ENCODE measurements around the gene ADARB2.

ADARB2 gene

GRCh38 chr10:1596482-1597099, 140.7 kb downstream of the ADARB2 start:
- no peak overlapping the region for H3K4me3 Mint-ChIP-seq
- no peak for DNase-seq (ENCODE audit: low spot score in 2 of 2)
- ATAC-seq (ENCODE audit: low read depth) = no peak
- H3K4me1 Mint-ChIP-seq = peaks cover 3% of the 10 kb centered on the region
- H3K27me3 Mint-ChIP-seq = peaks cover 9% of the 10 kb centered on the region
- H3K27ac Mint-ChIP-seq = no peak overlapping the region
- no peaks in the 10 kb centered on the region for H3K9me3 Mint-ChIP-seq
- H3K36me3 Mint-ChIP-seq = no peaks in the 10 kb centered on the region

GRCh38 chr10:1595726-1596125, 141.6 kb downstream of the ADARB2 start:
- no peak for DNase-seq (ENCODE audit: low spot score in 2 of 2)
- Mint-ChIP-seq H3K4me1 (peaks cover 3% of the 10 kb centered on the region), H3K4me3 (no peak overlapping the region), H3K27me3 (peaks cover 9% of the 10 kb centered on the region), H3K27ac (no peak overlapping the region), H3K9me3 (no peaks in the 10 kb centered on the region), H3K36me3 (no peaks in the 10 kb centered on the region)
- no peak for ATAC-seq (ENCODE audit: low read depth)

DNA sequence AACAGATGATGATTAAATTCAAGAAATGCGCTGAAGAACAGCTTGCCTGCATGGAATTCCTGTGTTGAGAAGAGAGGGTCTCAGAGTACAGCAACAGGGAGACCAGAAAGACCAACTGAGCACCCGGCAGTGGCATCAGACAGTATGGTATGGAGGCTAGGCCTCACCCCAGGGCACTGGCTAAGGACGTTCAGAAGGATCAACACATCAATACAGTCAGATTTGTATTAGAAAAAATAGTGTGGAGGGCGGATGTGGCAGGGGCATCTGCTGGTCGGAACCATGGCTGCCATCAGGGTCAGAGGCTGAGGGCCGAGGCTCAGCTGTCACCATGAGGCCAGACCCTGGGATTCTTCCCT, 142.1 kb downstream of the ADARB2 start:
- no peaks in the 10 kb centered on the region for H3K9me3 Mint-ChIP-seq
- ATAC-seq (ENCODE audit: low read depth) (no peak), DNase-seq (ENCODE audit: low spot score in 2 of 2) (no peak)
- H3K27me3 Mint-ChIP-seq = peaks cover 9% of the 10 kb centered on the region
- peaks cover 6% of the 10 kb centered on the region for H3K4me1 Mint-ChIP-seq
- H3K27ac Mint-ChIP-seq = no peak overlapping the region
- no peak overlapping the region for H3K4me3 Mint-ChIP-seq
- no peaks in the 10 kb centered on the region for H3K36me3 Mint-ChIP-seq

DNA sequence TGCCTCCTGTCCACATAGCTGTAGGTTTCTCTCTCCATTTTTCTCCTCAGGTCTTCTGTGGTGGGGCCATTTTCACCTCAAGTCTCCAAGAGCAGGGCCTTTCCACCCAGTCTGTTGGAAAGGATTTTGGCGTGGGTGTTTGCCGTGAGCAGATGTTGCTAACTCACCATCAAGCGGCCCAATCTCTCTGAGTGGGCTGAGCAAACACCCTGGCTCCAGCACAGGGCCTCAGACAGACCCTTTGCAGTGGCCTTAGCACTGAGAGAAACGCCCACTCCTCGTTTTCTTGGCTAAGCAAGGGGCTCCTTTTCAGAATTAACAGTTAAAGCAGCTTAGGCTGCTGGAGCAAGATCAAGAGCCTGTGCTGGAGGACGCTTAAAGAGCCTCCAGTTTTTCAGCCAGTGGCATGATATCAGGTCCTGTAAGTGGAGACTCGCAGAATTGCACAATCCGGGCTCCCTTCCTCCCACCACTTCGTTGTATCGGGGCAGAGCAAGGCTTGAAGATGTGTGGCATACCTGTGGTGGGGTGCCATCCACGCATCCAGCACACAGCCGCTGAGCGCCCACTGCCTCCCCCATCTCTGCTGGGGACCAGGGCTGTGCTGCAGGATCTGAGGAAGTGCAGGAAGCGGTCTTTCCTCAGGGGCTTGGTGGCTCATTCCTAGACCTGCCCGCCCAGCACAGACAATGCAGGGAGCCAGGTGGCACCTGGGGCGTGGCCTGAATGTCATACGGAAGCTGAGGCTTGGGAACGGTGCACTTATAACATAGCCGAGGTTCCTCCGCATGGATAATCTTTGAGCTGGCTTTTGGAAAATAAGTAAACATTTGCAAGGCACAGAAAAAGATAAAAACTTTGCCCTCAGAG, 142.7 kb downstream of the ADARB2 start:
- H3K27ac Mint-ChIP-seq = no peak overlapping the region
- H3K9me3 Mint-ChIP-seq = no peaks in the 10 kb centered on the region
- H3K27me3 Mint-ChIP-seq = peaks cover 9% of the 10 kb centered on the region
- no peak for ATAC-seq (ENCODE audit: low read depth)
- H3K4me3 Mint-ChIP-seq = no peak overlapping the region
- H3K4me1 Mint-ChIP-seq = peaks cover 6% of the 10 kb centered on the region
- H3K36me3 Mint-ChIP-seq = no peaks in the 10 kb centered on the region
- DNase-seq (ENCODE audit: low spot score in 2 of 2) = no peak

DNA sequence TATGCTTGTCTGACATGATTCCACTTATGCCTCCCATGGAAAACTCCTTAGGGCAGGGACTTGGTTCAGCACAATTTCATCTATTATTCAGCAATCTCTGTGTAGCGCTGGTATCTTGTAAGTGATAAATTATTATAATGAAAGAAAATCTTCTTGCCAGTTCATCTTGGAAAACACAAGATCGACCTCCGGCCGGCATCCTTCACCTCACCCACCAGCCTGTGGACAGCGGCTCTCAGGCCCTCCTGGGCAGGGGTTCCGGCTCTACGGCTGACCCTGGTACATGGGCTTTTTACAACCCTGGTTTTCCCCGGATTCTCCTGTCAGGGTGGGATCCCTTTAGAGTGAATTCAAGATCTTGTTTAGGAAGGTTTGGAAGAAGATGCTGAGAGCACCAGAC, 145.6 kb downstream of the ADARB2 start:
- no peak for DNase-seq (ENCODE audit: low spot score in 2 of 2)
- no peak for ATAC-seq (ENCODE audit: low read depth)
- no peak overlapping the region for H3K4me3 Mint-ChIP-seq
- H3K27me3 Mint-ChIP-seq = peaks cover 7% of the 10 kb centered on the region
- H3K9me3 Mint-ChIP-seq = peaks cover 5% of the 10 kb centered on the region
- H3K36me3 Mint-ChIP-seq = peaks cover 3% of the 10 kb centered on the region
- H3K27ac Mint-ChIP-seq = no peak overlapping the region
- peaks cover 6% of the 10 kb centered on the region for H3K4me1 Mint-ChIP-seq

GRCh38 chr10:1591045-1591444, 146.3 kb downstream of the ADARB2 start:
- H3K27ac Mint-ChIP-seq = no peak overlapping the region
- peaks cover 3% of the 10 kb centered on the region for H3K36me3 Mint-ChIP-seq
- no peak overlapping the region for H3K4me3 Mint-ChIP-seq
- peaks cover 6% of the 10 kb centered on the region for H3K4me1 Mint-ChIP-seq
- peaks cover 7% of the 10 kb centered on the region for H3K27me3 Mint-ChIP-seq
- DNase-seq (ENCODE audit: low spot score in 2 of 2) (no peak), ATAC-seq (ENCODE audit: low read depth) (no peak)
- H3K9me3 Mint-ChIP-seq = peaks cover 5% of the 10 kb centered on the region

- Mint-ChIP-seq H3K9me3 (peaks cover 5% of the 10 kb centered on the region), H3K27me3 (peaks cover 6% of the 10 kb centered on the region), H3K27ac (no peak overlapping the region), H3K36me3 (peaks cover 3% of the 10 kb centered on the region), H3K4me1 (peaks cover 6% of the 10 kb centered on the region), H3K4me3 (no peak overlapping the region)
- DNase-seq (ENCODE audit: low spot score in 2 of 2) (no peak), ATAC-seq (ENCODE audit: low read depth) (no peak)
Observed at GRCh38 chr10:1589257-1589656, 148.1 kb downstream of the ADARB2 start.

- Mint-ChIP-seq H3K4me3 (no peak overlapping the region), H3K9me3 (peaks cover 2% of the 10 kb centered on the region), H3K27me3 (no peaks in the 10 kb centered on the region), H3K36me3 (no peaks in the 10 kb centered on the region), H3K27ac (no peak overlapping the region), H3K4me1 (peaks cover 13% of the 10 kb centered on the region)
- DNase-seq (ENCODE audit: low spot score in 2 of 2) = no peak
- ATAC-seq (ENCODE audit: low read depth) = no peak
Observed at GRCh38 chr10:1582739-1583138, 154.6 kb downstream of the ADARB2 start.

- H3K4me1 Mint-ChIP-seq = peaks cover 27% of the 10 kb centered on the region
- no peak overlapping the region for H3K4me3 Mint-ChIP-seq
- ATAC-seq (ENCODE audit: low read depth) (no peak), DNase-seq (ENCODE audit: low spot score in 2 of 2) (no peak)
- H3K9me3 Mint-ChIP-seq = no peaks in the 10 kb centered on the region
- H3K27ac Mint-ChIP-seq = no peak overlapping the region
- H3K27me3 Mint-ChIP-seq = no peaks in the 10 kb centered on the region
- no peaks in the 10 kb centered on the region for H3K36me3 Mint-ChIP-seq
Observed at GRCh38 chr10:1581189-1581588, 156.1 kb downstream of the ADARB2 start.

DNA sequence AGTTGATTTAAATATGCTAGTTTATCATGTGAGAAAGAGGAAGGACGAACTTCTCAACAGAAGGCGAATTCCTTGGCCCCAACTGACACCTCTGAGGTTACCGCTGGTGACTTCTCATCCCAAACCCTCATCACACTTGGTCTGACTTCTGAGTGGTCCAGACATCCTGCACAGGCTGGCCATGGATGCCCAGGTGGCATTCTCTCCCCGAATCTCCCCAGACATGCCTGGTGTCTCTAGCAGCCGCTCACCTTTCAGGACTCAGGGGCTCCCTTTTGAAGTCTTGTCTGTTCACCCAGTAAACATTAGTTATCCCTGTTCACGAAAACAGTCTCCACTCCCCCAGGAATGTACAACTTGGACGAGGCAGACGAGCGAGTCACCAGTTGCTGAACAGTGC, 157.7 kb downstream of the ADARB2 start:
- Mint-ChIP-seq H3K27me3 (peaks cover 2% of the 10 kb centered on the region), H3K4me1 (peaks cover 37% of the 10 kb centered on the region), H3K36me3 (no peaks in the 10 kb centered on the region), H3K27ac (no peak overlapping the region), H3K9me3 (no peaks in the 10 kb centered on the region), H3K4me3 (no peak overlapping the region)
- peak; percentile 27 for ATAC-seq (ENCODE audit: low read depth)
- no peak for DNase-seq (ENCODE audit: low spot score in 2 of 2)

DNA sequence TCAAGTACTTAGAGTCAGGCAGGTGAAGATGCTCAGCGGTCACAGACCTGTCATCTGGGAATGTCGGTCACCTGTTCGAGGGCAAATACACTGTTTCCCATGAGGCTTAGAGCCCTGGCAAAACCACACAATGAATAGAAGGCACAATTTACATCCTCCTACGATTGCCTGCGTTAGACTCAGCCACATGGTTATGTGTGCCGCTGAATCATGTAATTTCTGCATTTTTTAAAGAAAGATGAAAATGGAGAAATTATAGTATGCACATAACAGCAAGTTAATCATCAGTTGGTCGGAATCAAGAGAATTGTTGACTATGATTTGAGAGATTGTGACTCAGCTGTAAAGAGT, 158.2 kb downstream of the ADARB2 start:
- H3K36me3 Mint-ChIP-seq = no peaks in the 10 kb centered on the region
- DNase-seq (ENCODE audit: low spot score in 2 of 2) = no peak
- ATAC-seq (ENCODE audit: low read depth) = no peak

GRCh38 chr10:1578392-1579140, 158.8 kb downstream of the ADARB2 start:
- peaks cover 41% of the 10 kb centered on the region for H3K4me1 Mint-ChIP-seq
- H3K9me3 Mint-ChIP-seq = no peaks in the 10 kb centered on the region
- ATAC-seq (ENCODE audit: low read depth) (no peak), DNase-seq (ENCODE audit: low spot score in 2 of 2) (no peak)
- H3K4me3 Mint-ChIP-seq = no peak overlapping the region
- no peaks in the 10 kb centered on the region for H3K36me3 Mint-ChIP-seq
- no peak overlapping the region for H3K27ac Mint-ChIP-seq
- H3K27me3 Mint-ChIP-seq = peaks cover 3% of the 10 kb centered on the region

More for the DNA sequence above, 158.2 kb downstream of the ADARB2 start:
- peaks cover 3% of the 10 kb centered on the region for H3K27me3 Mint-ChIP-seq
- H3K9me3 Mint-ChIP-seq = no peaks in the 10 kb centered on the region
- H3K4me3 Mint-ChIP-seq = no peak overlapping the region
- peaks cover 39% of the 10 kb centered on the region for H3K4me1 Mint-ChIP-seq
- H3K27ac Mint-ChIP-seq = no peak overlapping the region

GRCh38 chr10:1577945-1578344, 159.4 kb downstream of the ADARB2 start:
- Mint-ChIP-seq H3K27ac (peak overlapping the region; percentile 72), H3K4me1 (peaks cover 41% of the 10 kb centered on the region), H3K27me3 (peaks cover 3% of the 10 kb centered on the region), H3K9me3 (no peaks in the 10 kb centered on the region), H3K4me3 (no peak overlapping the region), H3K36me3 (no peaks in the 10 kb centered on the region)
- ATAC-seq (ENCODE audit: low read depth) (no peak), DNase-seq (ENCODE audit: low spot score in 2 of 2) (no peak)

DNA sequence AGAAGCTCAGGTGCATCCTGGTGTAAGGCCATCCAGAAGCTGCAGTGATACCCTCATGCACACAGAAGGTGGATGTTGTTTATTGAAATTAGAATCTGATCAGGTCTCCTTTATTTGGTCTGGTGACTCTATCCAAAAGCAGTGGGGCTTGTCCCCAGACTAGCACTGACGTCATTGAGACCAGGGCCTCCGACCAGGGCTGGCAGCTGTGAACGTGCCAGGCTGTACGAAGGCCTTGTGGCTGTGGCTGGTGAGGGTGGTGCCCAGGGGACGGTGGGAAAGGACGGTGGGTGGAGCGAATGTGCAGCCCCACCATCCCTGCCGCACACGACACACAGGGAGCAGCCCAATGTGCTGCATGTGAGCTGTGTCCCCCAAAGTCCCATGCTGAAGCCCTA, 160.0 kb downstream of the ADARB2 start:
- Mint-ChIP-seq H3K27me3 (peaks cover 4% of the 10 kb centered on the region), H3K27ac (peak overlapping the region; percentile 72), H3K4me3 (no peak overlapping the region), H3K9me3 (no peaks in the 10 kb centered on the region), H3K36me3 (no peaks in the 10 kb centered on the region), H3K4me1 (peaks cover 42% of the 10 kb centered on the region)
- DNase-seq (ENCODE audit: low spot score in 2 of 2) (no peak), ATAC-seq (ENCODE audit: low read depth) (peak; percentile 74)
